Kidney capillary endothelial cell (primary cell): ENCODE data around the gene TIPIN.
"Not testable (repeated sequence)": the region's sequence is repeated elsewhere in the genome, so short reads cannot be mapped to it uniquely, and the experiment has no call there.

Experiments used
- DNase-seq: peaks from one replicate; pipeline ENCODE4 v3.0.0-alpha.2; 2018; ENCODE audit warnings: low spot score

Gene TIPIN

GRCh38 chr15:66356359-66357236, at the start of gene TIPIN:
TSS of gene TIPIN (minus strand) at chr15:66356685. CDS start at chr15:66352947, 3,738 bp downstream.
- DNase-seq: peak; percentile 93

DNA sequence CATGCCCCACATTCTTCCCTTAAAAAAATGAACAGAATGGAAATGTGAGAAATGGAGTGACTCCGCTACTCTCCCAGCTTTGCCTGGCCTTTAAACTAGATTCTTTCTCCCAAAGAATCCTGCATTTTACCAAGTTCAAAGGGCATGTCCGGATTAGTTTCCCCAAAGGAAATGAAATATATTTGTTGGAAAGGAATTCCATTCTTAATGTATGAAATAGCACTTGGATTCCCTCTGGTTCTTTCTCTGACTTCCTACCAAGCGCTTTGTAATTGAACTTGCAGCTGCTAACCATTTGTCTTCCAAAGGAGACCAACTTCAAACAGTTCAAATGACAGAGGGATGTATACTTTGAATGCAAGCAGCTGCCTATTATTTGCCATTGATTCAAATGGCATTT, 49.1 kb upstream of the TIPIN start:
- DNase-seq: peak; percentile 69

DNA sequence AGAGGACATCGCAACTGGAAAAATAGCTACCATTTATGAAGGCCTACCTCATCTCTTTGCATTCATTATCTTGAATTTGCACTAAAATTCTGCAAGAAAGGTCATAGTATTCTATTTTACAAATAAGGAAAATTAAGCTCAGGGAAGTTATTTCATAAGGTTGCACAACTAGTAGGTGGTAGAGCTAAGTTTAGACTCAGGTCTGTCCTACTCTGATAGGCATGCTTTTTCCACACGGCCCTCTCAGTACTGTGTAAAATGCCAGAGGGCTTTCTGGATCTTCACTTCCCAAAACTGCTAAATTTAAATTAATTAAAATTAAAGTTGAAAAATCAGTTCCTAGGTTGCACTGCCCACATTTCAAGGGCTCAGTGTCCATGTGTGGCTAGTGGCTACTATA, 48.5 kb upstream of the TIPIN start:
- no peak for DNase-seq

DNA sequence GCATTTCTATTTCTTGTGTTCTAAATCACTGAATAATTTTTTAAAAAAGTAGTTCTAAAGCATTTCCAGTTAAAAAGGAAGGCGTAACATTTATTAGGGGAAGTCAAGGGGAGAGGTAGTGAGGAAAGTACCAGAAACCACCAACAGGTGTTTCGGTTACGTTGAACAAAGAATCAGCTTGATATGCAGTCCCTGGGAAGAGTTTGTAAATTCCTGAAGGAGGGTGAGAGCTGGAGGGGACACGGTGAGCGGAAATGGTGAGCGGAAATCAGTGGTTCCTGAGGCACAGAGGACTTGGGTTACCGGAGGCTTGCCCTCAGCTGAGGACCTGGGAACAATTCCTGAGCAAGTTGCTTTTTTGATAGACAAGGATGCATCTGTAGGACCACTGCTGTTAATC, 48.0 kb upstream of the TIPIN start:
- peak; percentile 38 for DNase-seq

DNA sequence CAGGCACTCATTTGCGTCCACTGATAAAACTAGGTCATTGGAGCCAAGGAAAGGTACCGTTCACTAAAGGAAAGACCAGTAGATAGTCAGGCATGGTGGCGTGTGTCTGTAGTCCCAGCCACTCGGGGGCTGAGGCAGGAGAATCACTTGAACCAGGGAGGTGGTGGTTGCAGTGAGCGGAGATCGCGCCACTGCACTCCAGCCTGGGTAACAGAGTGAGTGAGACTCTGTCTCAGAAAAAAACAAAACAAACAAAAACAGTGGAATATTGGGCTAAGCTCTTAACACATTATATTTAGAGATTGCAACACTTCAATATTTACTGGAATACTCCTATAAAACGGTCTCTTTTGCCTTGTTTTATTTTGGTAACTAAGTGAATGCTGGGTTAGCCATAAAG, 47.6 kb upstream of the TIPIN start:
- no peak for DNase-seq

- DNase-seq: no peak
Measured at GRCh38 chr15:66403323-66403722, 46.8 kb upstream of the TIPIN start.

GRCh38 chr15:66402761-66403284, 46.3 kb upstream of the TIPIN start:
- DNase-seq: no peak

DNA sequence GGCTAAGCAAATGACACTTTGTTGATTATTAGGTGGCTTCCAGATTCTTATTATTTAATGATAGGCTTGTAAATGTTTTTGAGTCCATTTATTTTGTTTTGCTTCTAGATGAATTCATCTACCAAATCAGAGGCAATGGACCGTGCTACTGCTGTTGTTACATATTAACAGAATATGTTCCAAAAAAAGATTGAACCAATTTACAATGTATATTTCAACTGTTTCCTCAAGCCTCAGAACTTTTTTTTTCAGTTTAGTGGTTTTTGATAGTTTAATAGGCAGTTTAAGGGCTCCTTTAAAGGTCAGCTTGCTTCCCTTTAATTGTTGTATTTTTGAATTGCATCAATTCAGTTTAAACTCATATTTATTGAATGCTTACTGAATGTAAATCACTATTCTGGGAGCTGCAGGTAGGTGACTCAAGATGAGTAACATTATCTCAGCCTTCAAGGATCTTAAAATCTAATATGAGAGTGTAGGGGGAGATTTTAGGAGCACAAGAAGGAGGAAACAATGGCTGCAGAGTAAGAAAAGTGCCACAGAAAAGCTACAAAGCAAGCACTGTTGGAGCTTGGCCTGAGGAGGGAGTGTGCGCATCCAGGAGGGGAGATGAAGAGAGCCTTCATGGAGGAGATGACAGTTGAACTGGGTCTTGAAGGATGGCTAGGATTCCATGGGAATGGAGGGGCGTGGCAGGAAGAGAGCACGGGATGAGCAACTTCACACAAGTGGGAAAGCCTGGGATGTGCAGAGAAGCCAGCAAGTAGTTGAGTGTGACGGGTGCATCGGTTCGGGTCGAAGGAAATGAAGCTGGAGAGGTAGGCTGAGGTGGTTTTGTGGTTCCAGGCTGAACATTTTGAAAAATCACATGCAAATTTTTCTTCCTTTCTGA, 44.9 kb upstream of the TIPIN start:
- no peak for DNase-seq

DNA sequence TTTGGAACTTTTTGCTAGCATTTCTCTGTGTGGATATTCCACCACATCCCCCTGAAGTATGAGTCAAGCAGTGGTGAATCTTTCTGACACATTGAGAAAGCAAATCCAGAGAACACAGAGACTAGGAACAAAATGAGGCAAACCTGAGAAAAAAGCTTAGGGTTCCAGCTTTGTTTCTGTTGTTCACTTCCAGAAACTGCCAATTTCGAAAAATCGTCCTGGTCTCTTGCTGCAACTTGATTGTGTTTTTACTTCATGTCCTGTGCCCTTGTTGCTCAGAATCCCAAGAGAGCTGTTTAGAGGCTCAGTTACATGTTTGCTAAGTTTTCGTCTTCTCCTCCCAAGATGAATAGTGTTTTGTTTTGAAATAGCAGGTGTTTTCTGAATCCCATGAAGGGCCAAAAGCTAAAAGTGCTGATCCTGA, 43.9 kb upstream of the TIPIN start:
- DNase-seq: no peak

DNA sequence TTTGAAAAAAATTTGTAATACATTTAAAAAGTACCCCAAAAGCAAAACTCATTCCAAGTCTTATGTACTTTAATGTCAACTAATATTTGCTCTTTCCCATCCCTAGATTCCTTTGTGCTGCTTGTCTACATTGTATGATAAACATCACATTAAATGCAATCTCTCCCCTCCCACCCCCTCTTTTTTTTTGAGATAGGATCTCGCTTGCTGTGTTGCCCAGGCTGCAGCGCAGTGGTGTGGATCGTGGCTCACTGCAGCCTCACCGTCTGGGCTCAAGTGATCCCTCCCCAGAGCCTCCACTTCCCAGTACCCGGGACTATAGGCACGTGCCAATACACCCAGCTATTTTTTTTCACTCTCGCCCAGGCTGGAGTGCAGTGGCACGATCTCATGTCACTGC, 42.8 kb upstream of the TIPIN start:
- DNase-seq: no peak

GRCh38 chr15:66394915-66395314, 38.4 kb upstream of the TIPIN start:
- DNase-seq: no peak

DNA sequence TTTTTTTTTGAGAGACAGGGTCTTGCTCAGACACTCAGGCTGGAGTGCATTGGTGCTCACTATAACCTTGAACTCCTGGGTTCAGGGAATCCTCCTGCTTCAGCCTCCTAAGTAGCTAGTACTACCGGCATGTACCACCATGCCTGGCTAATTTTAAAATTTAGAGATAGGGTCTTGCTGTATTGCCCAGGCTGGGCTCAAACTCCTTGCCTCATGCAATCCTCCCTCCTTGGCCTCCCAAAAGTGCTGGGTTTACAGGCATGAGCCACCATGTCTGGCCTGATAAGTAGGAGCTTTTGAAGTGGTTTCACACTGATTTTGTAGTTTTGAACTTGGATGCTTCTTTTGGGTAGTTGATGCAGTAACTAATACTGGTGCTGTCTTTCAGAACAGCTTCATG, 38.0 kb upstream of the TIPIN start:
- DNase-seq: no peak

DNA sequence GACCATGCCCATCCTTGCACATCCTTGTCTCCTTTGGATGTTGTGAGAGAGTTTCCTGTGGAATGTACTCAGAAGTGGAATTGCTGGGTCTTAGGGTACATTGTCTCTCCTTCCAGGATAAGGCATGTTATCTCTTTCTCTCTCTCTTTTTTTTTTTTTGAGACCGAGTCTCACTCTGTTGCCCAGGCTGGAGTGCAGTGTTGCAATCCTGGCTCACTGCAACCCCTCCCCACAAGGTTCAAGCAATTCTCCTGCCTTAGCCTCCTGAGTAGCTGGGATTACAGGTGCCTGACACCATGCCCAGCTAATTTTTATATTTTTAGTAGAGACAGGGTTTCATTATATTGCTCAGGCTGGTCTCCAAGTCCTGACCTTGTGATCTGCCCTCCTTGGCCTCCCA, 36.6 kb upstream of the TIPIN start:
- DNase-seq: not testable (repeated sequence)

DNA sequence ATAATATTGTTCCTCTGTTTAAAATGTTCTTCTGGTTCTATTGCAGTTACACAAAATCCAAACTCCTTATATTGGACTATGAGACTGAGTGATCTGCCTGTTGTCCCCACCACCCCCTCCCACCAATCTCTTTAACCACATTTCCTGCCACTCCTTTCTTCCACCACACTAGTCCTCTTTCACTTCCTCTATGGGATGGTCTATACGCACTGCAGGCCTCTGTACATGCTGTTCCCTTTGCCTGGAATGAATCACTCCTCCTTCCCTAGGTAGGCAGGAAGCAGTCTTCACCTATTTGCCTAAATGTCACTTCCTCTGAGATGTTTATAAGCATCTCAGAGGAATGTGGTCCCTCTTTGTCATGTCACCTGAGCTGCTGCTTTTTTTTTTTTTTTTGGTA, 34.2 kb upstream of the TIPIN start:
- no peak for DNase-seq

DNA sequence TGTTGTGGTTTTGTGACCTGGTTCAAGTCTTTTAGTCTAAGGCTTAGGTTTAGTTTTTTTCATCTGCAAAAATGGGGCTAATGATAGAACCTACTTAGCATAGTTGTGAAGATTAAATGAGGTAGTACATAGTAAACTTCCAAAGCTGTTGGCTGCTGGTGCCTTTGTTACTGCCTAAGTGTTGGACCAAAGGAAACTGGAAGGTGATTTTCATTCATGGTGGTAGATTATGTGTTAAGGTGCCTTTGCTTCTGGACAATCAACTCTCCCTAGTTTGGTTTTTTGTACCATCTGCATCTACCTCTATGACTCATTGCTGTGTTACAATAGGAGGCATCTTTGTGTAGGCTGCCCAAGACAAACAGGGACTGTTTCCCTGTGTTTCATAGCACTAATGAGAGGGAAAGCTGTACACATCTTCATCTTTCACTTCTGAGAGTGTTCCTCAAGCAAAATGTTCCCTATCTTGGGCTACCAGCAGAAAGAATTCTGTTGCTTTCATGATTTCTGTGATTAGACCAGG, 33.4 kb upstream of the TIPIN start:
- DNase-seq: no peak

DNA sequence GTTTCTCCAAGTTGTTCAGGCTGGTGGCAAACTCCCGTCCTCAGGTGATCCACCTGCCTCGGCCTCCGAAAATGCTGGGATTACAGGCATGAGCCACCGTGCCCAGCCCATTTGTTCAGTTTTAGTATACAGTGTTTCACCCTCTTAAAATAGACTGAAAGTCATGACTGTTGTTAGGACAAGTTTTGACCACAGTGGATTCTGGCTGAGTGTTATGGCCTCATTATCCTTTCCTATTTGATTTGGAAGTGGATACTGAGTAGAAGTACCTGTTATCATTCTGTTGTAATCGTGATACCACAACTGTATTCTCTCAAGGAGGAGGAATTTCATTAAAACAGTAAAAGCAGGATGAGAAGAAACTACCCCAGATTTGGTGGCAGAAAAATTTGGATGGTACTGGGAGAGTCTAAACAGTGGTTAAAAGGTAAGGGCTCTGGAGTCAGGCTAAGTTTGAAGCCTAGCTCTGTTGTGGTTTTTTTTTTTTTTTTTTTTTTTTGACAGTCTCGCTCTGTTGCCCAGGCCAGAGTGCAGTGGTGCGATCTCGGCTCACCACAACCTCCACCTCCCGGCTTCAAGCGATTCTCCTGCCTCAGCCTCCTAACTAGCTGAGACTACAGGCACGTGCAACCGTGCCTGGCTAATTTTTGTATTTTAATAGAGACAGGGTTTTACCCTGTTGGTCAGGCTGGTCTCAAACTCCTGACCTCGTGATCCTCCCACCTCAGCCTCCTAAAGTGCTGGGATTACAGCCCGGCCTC, 32.8 kb upstream of the TIPIN start:
- DNase-seq: no peak

DNA sequence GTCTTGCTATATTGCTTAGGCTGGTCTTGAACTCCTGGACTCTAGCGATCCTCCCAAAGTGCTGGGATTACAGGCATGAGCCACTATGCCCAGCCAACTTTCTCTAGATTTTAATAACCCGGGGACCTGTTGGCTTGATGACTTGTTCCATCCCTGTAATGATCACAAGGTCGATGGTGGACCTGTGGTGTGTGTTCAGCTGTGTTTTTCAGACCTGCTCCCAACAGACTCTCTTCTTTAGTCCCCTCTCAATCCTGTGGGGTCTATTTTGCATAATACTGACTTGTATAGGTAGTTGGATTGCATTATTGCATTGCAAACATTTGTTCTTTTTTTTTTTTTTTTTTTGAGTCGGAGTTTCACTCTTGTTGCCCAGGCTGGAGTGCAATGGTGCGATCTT, 32.1 kb upstream of the TIPIN start:
- DNase-seq: no peak

- no peak for DNase-seq
Measured at GRCh38 chr15:66388043-66388363, 31.5 kb upstream of the TIPIN start.

DNA sequence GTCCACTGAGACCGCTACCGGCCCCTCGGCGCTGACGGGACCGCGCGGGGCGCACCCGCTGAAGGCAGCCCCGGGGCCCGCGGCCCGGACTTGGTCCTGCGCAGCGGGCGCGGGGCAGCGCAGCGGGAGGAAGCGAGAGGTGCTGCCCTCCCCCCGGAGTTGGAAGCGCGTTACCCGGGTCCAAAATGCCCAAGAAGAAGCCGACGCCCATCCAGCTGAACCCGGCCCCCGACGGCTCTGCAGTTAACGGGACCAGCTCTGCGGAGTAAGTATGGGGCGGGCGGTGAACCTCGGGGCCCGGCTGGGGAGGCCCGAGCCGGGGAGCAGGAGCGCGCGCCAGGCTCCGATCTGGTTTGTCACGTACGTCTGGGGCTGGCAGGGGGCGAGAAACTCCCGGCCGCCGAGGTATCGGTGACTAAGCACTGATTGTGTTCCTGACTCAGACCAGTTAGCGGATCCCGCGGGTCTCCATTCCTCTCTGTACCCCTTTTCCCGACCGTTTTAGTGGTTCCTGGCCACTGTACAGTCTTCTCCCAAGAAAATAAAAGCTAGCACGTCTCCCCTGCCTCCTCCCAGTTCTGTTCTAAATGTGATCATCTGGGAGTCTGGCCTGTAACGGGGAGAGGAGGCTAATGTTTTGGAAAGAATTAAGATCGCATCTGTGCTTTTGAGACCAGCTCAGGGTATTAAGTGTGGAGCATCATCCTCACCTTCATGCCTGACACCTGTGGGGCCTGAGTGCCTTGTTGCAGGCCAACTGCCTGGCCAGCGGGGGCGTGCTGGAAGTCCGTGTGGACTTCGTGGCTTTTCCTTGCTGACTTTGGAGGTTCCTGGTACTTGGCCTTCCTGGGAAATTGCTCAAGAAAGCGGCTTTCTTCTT, 30.9 kb upstream of the TIPIN start:
- peak; percentile 59 for DNase-seq

DNA sequence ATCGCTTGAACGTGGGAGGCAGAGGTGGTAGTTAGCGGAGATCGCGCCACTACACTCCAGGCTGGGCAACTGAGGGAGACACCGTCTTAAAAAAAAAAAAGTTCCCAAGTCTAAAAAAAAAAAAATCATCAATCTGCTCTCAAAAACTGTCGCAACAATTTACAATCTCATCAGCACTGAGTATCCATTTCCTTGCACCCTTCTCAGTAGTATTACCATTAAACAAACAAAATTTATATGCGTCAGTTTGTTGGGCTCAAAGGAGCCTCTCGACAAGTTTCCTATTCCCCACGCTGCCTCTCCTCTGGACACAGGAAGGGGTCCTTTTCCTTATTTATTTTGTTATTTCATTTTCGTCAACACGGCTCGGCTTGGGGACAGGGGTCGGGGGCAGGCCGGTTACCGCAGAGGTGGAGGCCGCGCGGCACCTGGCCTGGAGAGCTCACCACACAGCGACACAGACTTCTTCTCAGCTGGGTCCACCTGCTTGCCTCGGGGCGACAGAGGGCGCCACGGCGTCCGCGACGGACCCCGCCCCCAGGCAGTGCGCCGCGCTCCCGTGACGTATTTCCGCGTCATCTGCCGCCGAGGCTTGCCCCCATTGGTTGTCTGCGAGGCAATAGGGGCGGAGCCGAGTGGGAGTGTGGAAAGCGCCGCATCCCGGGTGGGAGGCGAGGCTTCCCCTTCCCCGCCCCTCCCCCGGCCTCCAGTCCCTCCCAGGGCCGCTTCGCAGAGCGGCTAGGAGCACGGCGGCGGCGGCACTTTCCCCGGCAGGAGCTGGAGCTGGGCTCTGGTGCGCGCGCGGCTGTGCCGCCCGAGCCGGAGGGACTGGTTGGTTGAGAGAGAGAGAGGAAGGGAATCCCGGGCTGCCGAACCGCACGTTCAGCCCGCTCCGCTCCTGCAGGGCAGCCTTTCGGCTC, 30.0 kb upstream of the TIPIN start, which contains the start of gene MAP2K1:
Gene MAP2K1 (plus strand): TSS at position 709 of the 920 bp plus-strand sequence. CDS start 436 bp downstream, outside the sequence.
- DNase-seq: peak; percentile 92
